ENCODE results near the gene KCTD20.

KCTD20 gene

GRCh38 chr6:36539814-36540568 is 97.2 kb downstream of the KCTD20 start:
- Histone ChIP-seq H3K4me1 (ENCODE audit: low read length) (peaks cover 10% of the 10 kb centered on the region), H3K79me2 (ENCODE audit: low read length) (peaks cover 66% of the 10 kb centered on the region), H3K36me3 (replicated peaks; ENCODE audit: insufficient read depth, low read length) (no peaks in the 10 kb centered on the region; the same call in 1 of the 2 replicates)

More at GRCh38 chr6:36539814-36540568, 97.2 kb downstream of the KCTD20 start:
- H3F3A ChIP-seq (ENCODE audit: insufficient read depth, low read length): peaks cover 8% of the 10 kb centered on the region; the same call in 1 of the 2 replicates
- TF ChIP-seq EZH2phosphoT487 (IDR thresholded peaks at IDR 0.05; ENCODE audit: low read length) (no peak), EZH2 (optimal IDR thresholded peaks at IDR 0.05; ENCODE audit: low read depth, low read length) (no peak), CTCF (IDR thresholded peaks at IDR 0.05; ENCODE audit: low read length) (no peak)
- H3K27ac ChIP-seq (ENCODE audit: low read length): no peak overlapping the region
- no peak overlapping the region for H3K4me2 ChIP-seq (ENCODE audit: low read depth, low read length)
- H3K27me3 ChIP-seq (replicated peaks; ENCODE audit: insufficient read depth, low read length): no peaks in the 10 kb centered on the region
- DNase-seq: no peak
- no peaks in the 10 kb centered on the region for H3K9me3 ChIP-seq (replicated peaks; ENCODE audit: insufficient read depth, low read length)
- H3K9ac ChIP-seq (ENCODE audit: low read length): no peak overlapping the region
- no peaks in the 10 kb centered on the region for H3K9me2 ChIP-seq (replicated peaks; ENCODE audit: insufficient read depth, low read length)
- no peak overlapping the region for H3K4me3 ChIP-seq (ENCODE audit: low read length)
- no peaks in the 10 kb centered on the region for H4K20me1 ChIP-seq (ENCODE audit: insufficient read depth, low read length)
- H2AFZ ChIP-seq (ENCODE audit: low read length): no peak overlapping the region

Measured in MM.1S (cell line).